Thymus (tissue), 11 donors: ENCODE data around the gene ZIC4. TPM values are rescaled to one million over a fixed set of nuclear protein-coding genes. Genes with fewer than 3 reads are reported as not detected.

Experiments
- DNase-seq, 9 donors: peaks; one replicate each; pipeline ENCODE4 v3.0.0-alpha.2; 2013; ENCODE audit warnings: low spot score in 9 of 9, low read depth in 6 of 9, missing footprints in 1 of 9
- H3K27ac ChIP-seq, 2 donors: one replicate each; pipeline ENCODE4 v1.5.1; 2013; ENCODE audit warnings: control low read depth in 1 of 2, low read depth in 1 of 2, low read length in 1 of 2, mild to moderate bottlenecking in 1 of 2, moderate library complexity in 1 of 2
- H3K27me3 ChIP-seq, 2 donors: one replicate each; pipeline ENCODE4 v1.5.1; 2013; ENCODE audit warnings: low read length in 1 of 2; ENCODE audit not compliant: control insufficient read depth in 2 of 2, insufficient read depth in 1 of 2
- H3K36me3 ChIP-seq, 2 donors: one replicate each; pipeline ENCODE4 v1.5.1; 2013; ENCODE audit warnings: low read length in 1 of 2, mild to moderate bottlenecking in 1 of 2, moderate library complexity in 1 of 2; ENCODE audit not compliant: control insufficient read depth in 2 of 2, insufficient read depth in 2 of 2
- H3K4me1 ChIP-seq, 2 donors: one replicate each; pipeline ENCODE4 v1.5.1; 2013; ENCODE audit warnings: low read length in 2 of 2; ENCODE audit not compliant: control insufficient read depth in 2 of 2, insufficient read depth in 2 of 2
- H3K4me3 ChIP-seq, 2 donors: one replicate each; pipeline ENCODE4 v1.5.1; 2013; ENCODE audit warnings: low read length in 2 of 2, control low read depth in 1 of 2, mild to moderate bottlenecking in 1 of 2
- H3K9me3 ChIP-seq, 2 donors: one replicate each; pipeline ENCODE4 v1.5.1; 2013; ENCODE audit warnings: low read length in 1 of 2, mild to moderate bottlenecking in 1 of 2; ENCODE audit not compliant: control insufficient read depth in 2 of 2, insufficient read depth in 1 of 2
- WGBS: extraction: QIAGEN DNeasy Blood & Tissue Kit; methylation state at CpG from one replicate; pipeline ENCODE4 v1.1.7; 2013; 5-methylcytosine and 5-hydroxymethylcytosine counted together
- polyA plus RNA-seq: library from polyadenylated mRNA; stranded (reverse); fragments of 200-250 nt; gene quantifications from one replicate; pipeline ENCODE4 v1.2.3, GENCODE V29; 2013
- total RNA-seq: library from RNA; stranded (reverse); fragments of 120-200 nt; gene quantifications from one replicate; pipeline ENCODE4 v1.2.4, GENCODE V29; 2013
- donor health status: healthy.

The ZIC4 gene
- total and polyA plus RNA-seq, 2 donors: not detected

GRCh38 chr3:147351301-147351700 lies 55.0 kb downstream of the ZIC4 start:
- no peak overlapping the region for H3K4me3 ChIP-seq
- no peaks in the 10 kb centered on the region for H3K36me3 ChIP-seq
- H3K27ac ChIP-seq: no peak overlapping the region
- peaks cover 12 to 31% of the 10 kb centered on the region in 2 donors for H3K27me3 ChIP-seq
- no peaks in the 10 kb centered on the region for H3K4me1 ChIP-seq
- DNase-seq: no peak
- H3K9me3 ChIP-seq: no peaks in the 10 kb centered on the region
- WGBS: 47% methylated on average over 2 of the region's 2 CpGs

- no peak overlapping the region for H3K4me3 ChIP-seq
- H3K9me3 ChIP-seq: no peaks in the 10 kb centered on the region
- DNase-seq: no peak
- peaks cover 0 to 9% of the 10 kb centered on the region in 2 donors for H3K27me3 ChIP-seq
- 97% methylated on average over 1 of the region's 1 CpG for WGBS
- no peaks in the 10 kb centered on the region for H3K36me3 ChIP-seq
- no peaks in the 10 kb centered on the region for H3K4me1 ChIP-seq
- no peak overlapping the region for H3K27ac ChIP-seq
Observed at GRCh38 chr3:147348976-147349375, 57.4 kb downstream of the ZIC4 start.

- Histone ChIP-seq H3K4me1 (no peaks in the 10 kb centered on the region), H3K4me3 (no peak overlapping the region), H3K9me3 (no peaks in the 10 kb centered on the region), H3K27me3 (no peaks in the 10 kb centered on the region), H3K36me3 (no peaks in the 10 kb centered on the region), H3K27ac (no peak overlapping the region)
- DNase-seq: no peak
- 45% methylated on average over 1 of the region's 1 CpG for WGBS
Observed at GRCh38 chr3:147343926-147344325, 62.4 kb downstream of the ZIC4 start.

DNA sequence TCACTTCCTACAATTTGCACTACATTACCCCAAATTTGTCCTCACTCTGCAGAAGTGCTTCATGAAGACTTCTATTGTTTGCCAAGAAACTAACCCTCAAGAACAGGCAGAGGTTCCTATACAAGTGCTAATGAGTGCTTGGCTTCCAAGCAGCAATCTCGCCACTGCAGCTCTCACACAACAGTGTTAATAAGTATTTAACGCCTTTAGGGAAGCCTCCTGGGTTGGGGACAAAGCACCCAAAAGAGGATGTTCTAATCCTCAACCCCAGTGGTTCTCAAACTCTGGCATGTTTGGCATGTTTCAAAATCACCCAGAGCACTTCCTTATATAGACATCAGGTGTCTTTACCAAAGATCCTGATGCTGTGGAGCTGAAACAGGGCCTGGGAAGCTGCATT lies 64.6 kb downstream of the ZIC4 start:
- 69% methylated on average over 2 of the region's 2 CpGs for WGBS
- no peaks in the 10 kb centered on the region for H3K9me3 ChIP-seq
- no peak overlapping the region for H3K27ac ChIP-seq
- H3K4me1 ChIP-seq: no peaks in the 10 kb centered on the region
- no peak overlapping the region for H3K4me3 ChIP-seq
- H3K27me3 ChIP-seq: no peaks in the 10 kb centered on the region
- DNase-seq: no peak
- no peaks in the 10 kb centered on the region for H3K36me3 ChIP-seq

- Histone ChIP-seq H3K4me1 (no peaks in the 10 kb centered on the region), H3K36me3 (no peaks in the 10 kb centered on the region), H3K27me3 (no peaks in the 10 kb centered on the region), H3K4me3 (no peak overlapping the region), H3K9me3 (no peaks in the 10 kb centered on the region), H3K27ac (no peak overlapping the region)
- 26% methylated on average over 4 of the region's 4 CpGs for WGBS
- DNase-seq: no peak
Observed at GRCh38 chr3:147336543-147337278, 69.6 kb downstream of the ZIC4 start.

Other genes with a start within 250 kb of the ZIC4 start
- not detected for gene ZIC1, start 2.8 kb upstream of the ZIC4 start, total RNA-seq
- 0.02 TPM for gene ZIC1, start 2.8 kb upstream of the ZIC4 start, polyA plus RNA-seq